Heart right ventricle (tissue), 16 donors: ENCODE measurements around the gene CDCA5. TPM values are rescaled to one million over a fixed set of nuclear protein-coding genes. Genes with fewer than 3 reads are reported as not detected.

Source experiments
- ATAC-seq, 8 donors: fragments of 200-7000 bp; cut with Tn5 transposase; one replicate each; pipeline ENCODE4 v1.9.1; 2020; ENCODE audit warnings: mild to moderate bottlenecking in 8 of 8, moderate library complexity in 8 of 8, moderate number of reproducible peaks in 1 of 8
- DNase-seq, 2 donors: peaks; one replicate each; pipeline ENCODE4 v3.0.0-alpha.2; 2020
- H3K27ac ChIP-seq, 10 donors: fragments of 200-600 bp; sonication (generic) in 2 of 10; one replicate each; pipeline versions ENCODE4 v1.5.0 to v1.8.0; 2020 to 2022; ENCODE audit warnings: mild to moderate bottlenecking in 3 of 10
- H3K27me3 ChIP-seq, 7 donors: fragments of 200-600 bp; one replicate each; pipeline ENCODE4 v1.8.0; 2021 to 2022; ENCODE audit warnings: mild to moderate bottlenecking in 2 of 7
- H3K36me3 ChIP-seq, 9 donors: fragments of 200-600 bp; sonication (generic) in 1 of 9; one replicate each; pipeline versions ENCODE4 v1.5.0 to v1.8.0; 2020 to 2022; ENCODE audit warnings: mild to moderate bottlenecking in 2 of 9
- H3K4me1 ChIP-seq, 9 donors: fragments of 200-600 bp; sonication (generic) in 1 of 9; one replicate each; pipeline versions ENCODE4 v1.5.0 to v1.8.0; 2020 to 2022; ENCODE audit warnings: mild to moderate bottlenecking in 4 of 9
- H3K4me3 ChIP-seq, 10 donors: fragments of 200-600 bp; sonication (generic) in 2 of 10; one replicate each; pipeline versions ENCODE4 v1.5.0 to v1.8.0; 2020 to 2022; ENCODE audit warnings: mild to moderate bottlenecking in 7 of 10, moderate library complexity in 2 of 10
- H3K9me3 ChIP-seq, 11 donors: fragments of 200-600 bp in 10 of 11; sonication (generic) in 2 of 11; one replicate each; pipeline versions ENCODE4 v1.5.0 to v1.8.0; 2013 to 2022; ENCODE audit warnings: mild to moderate bottlenecking in 2 of 11, control low read depth in 1 of 11, moderate library complexity in 1 of 11
- WGBS, 2 donors: extraction: QIAGEN DNeasy Blood & Tissue Kit; methylation state at CpG; one replicate each; pipeline ENCODE4 v1.1.7; 2013; ENCODE audit warnings: inconsistent platforms in 1 of 2; 5-methylcytosine and 5-hydroxymethylcytosine counted together
- intact Hi-C, 10 donors: fragments of 100-400 bp; cut with DNase I; formaldehyde crosslinking; loops; one replicate each; pipeline versions ENCODE4 v1.11.1 to v1.14.2; 2022
- polyA plus RNA-seq, 2 donors: library from polyadenylated mRNA; stranded (reverse); fragments of 200-250 nt; gene quantifications; one replicate each; pipeline ENCODE4 v1.2.3, GENCODE V29; 2013
- total RNA-seq, 10 donors: library from RNA; stranded (reverse); fragmentation: NEBNext Ultra II Directional in 3 of 10; extraction: Animal tissue kit (Norgen Biotek cat#: 25700) in 3 of 10; gene quantifications; one replicate each; pipeline versions ENCODE4 v1.2.1 to v1.2.4, GENCODE V29; 2021 to 2023
- TF ChIP-seq, protein P1 (sequence below), 9 donors: fragments of 200-600 bp; sonication (generic) in 2 of 9; IDR thresholded peaks; one replicate each; pipeline versions ENCODE4 v1.5.0 to v1.8.0; 2021 to 2022; ENCODE audit warnings: antibody characterized with exemption in 9 of 9, mild to moderate bottlenecking in 5 of 9, moderate library complexity in 1 of 9
- donor health status: Arrhythmogenic right ventricular cardiomyopathy.
- donor health status: ischemic (EF 13 %, LVEDD 7.1; RV severe dilation, severe dysfunction).
- donor health status: healthy with polysubstance abuse.
- donor health status: DM: no; HTN: yes; CAD: no.
- donor health status: DM: no; HTN: no; CAD: no.
- donor health status: ischemic (EF 25% LVEDD 6.9; RV normal size, moderate dysfunction).
- donor health status: ischemic (EF 25% LVEDD 5.7; RV mildly dilated, moderate dysfunction).
- donor health status: healthy.
- donor health status: DM: yes; HTN: yes; CAD: no.
- donor health status: Ischemic cardiomyopathy.
- donor health status: ischemic (EF 35%, LVEDD 5.7; RV mildly dilated, moderate dysfunction).
- donor health status: nonischemic (EF 11% LVEDD 7.7; RV severe dilation, severe dysfunction).
- donor health status: DM: yes; HTN: yes; CAD: no.
- donor health status: PGD.
- donor health status: ischemic (EF 29% LVEDD 5.4; RV normal size, mild dysfunction).
- donor health status: nonischemic (EF 23%, LVEDD 6.1; RV moderate dilation, normal function).

The CDCA5 gene
- total and polyA plus RNA-seq, 12 donors: 0.45 to 5.3 (median 0.90) TPM

DNA sequence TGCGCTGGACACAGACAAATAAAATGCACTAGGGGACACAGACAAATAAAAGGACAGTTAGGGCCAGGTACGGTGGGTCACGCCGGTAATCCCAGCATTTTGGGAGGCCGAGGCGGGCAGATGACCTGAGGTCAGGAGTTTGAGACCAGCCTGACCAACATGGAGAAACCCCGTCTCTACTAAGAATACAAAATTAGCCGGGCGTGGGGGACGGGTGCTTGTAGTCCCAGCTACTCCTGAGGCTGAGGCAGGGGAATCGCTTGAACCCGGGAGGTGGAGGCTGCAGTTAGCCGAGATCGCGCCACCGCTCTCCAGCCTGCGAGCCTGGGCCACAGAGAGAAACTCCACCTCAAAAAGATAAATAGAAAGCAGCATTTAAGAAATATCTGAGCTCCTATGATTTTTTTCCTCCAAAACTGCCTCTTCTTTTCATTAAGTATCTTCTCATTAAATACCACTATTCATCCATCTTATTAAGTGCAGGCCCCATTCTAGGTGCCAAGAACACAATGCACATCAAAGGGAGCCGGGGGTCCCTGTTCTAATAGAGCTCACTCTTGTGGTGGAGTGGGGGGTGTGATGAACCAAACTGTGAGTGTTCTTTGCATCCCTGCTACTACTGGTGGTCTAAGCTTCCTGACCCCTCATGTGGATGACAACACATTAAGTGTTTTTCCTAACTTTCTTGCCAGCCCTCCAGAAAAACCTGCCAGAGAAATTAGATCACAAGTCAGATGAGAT, 34.4 kb upstream of the CDCA5 start:
- Histone ChIP-seq H3K4me1 (peaks cover 12 to 72% (median 49%) of the 10 kb centered on the region in 9 donors), H3K27ac (peak overlapping the region in 7 of 10 donors; percentile 26 to 95 (median 46)), H3K27me3 (peaks cover 0 to 2% (median 0%) of the 10 kb centered on the region in 7 donors), H3K4me3 (peak overlapping the region in 4 of 10 donors; percentile 88 to 99 (median 96)), H3K9me3 (no peaks in the 10 kb centered on the region), H3K36me3 (peaks cover 0 to 52% (median 24%) of the 10 kb centered on the region in 9 donors)
- ATAC-seq: no peak
- TF ChIP-seq, protein P1, sequence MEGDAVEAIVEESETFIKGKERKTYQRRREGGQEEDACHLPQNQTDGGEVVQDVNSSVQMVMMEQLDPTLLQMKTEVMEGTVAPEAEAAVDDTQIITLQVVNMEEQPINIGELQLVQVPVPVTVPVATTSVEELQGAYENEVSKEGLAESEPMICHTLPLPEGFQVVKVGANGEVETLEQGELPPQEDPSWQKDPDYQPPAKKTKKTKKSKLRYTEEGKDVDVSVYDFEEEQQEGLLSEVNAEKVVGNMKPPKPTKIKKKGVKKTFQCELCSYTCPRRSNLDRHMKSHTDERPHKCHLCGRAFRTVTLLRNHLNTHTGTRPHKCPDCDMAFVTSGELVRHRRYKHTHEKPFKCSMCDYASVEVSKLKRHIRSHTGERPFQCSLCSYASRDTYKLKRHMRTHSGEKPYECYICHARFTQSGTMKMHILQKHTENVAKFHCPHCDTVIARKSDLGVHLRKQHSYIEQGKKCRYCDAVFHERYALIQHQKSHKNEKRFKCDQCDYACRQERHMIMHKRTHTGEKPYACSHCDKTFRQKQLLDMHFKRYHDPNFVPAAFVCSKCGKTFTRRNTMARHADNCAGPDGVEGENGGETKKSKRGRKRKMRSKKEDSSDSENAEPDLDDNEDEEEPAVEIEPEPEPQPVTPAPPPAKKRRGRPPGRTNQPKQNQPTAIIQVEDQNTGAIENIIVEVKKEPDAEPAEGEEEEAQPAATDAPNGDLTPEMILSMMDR (IDR thresholded peaks at IDR 0.05): peak in 5 of 9 donors; percentile 8 to 35 (median 27)
- intact Hi-C loops: loop anchor here in 5 of 10 donors (2.0 to 10.0 kb wide), 9 partner anchors 64 to 343 kb away; partner anchors contain the start of genes ARL2 (in 3 of the 5), CAPN1 (in 1 of the 5), PPP2R5B (in 1 of the 5) and SF1 (in 1 of the 5)
- 81 to 85% methylated on average over 18 of the region's 18 CpGs for WGBS, 2 donors
- DNase-seq: no peak

DNA sequence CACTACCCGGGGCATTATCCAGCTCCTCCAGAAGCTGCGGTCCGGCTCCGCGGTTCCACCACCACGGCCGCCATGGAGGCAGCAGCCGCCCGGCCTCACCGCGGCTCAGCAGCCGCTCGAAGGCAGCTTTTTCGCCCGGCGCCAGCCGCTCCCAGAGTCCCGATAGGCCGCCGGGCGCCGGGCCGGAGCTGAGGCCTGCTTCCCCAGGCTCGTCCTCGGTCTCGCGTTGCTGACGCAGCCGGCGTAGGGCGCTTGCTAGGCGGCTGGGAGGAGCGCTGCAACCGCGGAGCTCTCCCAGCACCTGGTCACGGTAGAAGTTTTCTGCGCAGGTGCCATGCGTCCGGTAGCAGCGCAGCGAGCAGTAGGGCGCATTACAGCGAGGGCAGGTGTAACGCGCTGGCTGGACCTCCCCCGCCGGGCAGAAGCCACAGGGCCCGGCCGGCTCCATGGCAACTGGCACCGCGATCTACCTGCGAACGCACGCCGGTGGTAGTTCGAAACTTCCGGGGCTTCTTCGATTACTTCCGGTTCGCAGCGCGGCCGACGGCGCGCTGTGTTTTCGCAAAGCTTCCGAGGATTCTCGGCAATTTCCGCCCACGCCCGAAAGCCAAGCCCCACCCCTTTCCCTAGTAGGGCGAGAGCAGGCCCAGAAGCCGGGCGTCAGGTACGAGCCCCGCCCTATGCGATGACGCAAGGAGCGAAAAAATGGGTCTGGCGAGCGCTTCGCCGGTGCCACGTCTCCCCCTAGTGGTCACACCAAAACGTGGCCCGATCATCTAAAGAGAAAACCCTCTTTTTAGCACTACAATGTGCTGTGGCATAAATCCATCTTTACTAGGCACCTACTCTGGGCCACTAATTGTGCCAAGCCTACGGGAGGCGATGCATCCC, 33.6 kb upstream of the CDCA5 start, which contains the start of gene ZNHIT2:
Gene ZNHIT2 (minus strand): TSS at position 496 of the 891 bp plus-strand sequence. CDS start 48 bp downstream, at position 448.
- intact Hi-C loops: loop anchor here in 5 of 10 donors (2.0 to 10.0 kb wide), 10 partner anchors 65 to 343 kb away; partner anchors contain the start of genes ARL2 (in 4 of the 5), CAPN1 (in 1 of the 5), PPP2R5B (in 1 of the 5) and SF1 (in 1 of the 5)
- Histone ChIP-seq H3K4me1 (peaks cover 17 to 72% (median 49%) of the 10 kb centered on the region in 9 donors), H3K4me3 (peak within 1 kb of the TSS; percentile 54 to 99 (median 91)), H3K9me3 (no peaks in the 10 kb centered on the region), H3K36me3 (peaks cover 0 to 52% (median 24%) of the 10 kb centered on the region in 9 donors), H3K27ac (peak within 1 kb of the TSS in 9 of 10 donors; percentile 66 to 95 (median 86)), H3K27me3 (peaks cover 0 to 10% (median 0%) of the 10 kb centered on the region in 7 donors)
- 0 to 1% methylated on average over 87 to 89 of the region's 89 CpGs for WGBS, 2 donors
- DNase-seq (peak; percentile 99 to 100), ATAC-seq (peak; percentile 85 to 93 (median 90))
- TF ChIP-seq, protein P1 (IDR thresholded peaks at IDR 0.05): peak; percentile 79 to 99 (median 95)

DNA sequence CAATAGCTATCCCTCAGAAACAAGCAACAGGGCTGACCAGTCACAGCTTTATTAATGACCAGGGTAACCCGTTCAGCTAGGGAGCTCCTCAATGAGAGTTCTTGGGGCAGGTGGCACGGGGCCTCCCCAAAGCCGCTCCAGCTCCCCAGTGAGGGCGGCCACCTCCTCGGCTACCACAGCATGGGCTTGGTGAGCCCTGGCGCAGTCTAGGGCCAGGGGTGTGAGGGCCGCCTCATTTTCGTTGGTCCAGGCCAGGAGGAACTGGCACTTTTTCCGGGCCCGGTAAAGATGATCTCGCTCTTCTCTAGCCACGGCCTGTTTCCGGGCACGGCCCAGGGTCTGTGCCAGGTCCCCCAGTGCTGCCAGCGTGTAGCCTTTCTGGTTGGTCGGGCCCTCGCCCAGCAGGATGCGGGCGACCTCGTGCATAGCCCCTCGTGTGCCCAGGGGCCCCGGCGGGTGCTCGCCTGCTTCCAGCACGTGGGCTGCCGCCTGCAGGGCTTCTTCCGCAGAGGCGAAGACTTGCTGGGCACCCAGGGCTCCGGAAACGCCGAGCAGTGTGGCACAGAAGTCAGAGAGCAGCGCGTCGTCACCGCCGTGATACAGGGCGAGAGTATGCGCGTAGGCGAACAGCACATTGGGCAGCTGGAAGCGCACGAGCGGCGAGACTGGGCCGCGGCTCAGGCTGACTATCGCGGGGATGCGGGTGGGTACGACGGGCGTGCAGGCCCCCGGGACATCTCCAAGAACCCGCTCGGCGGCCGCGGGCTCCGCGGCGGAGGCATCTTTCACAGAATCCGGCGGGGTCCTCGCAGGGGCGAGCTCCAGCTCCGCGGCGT, 32.7 kb upstream of the CDCA5 start:
- H3K9me3 ChIP-seq: no peaks in the 10 kb centered on the region
- 23 to 24% methylated on average over 62 to 68 of the region's 68 CpGs for WGBS, 2 donors
- TF ChIP-seq, protein P1 (IDR thresholded peaks at IDR 0.05): no peak
- intact Hi-C loops: loop anchor here in 4 of 10 donors (2.0 to 10.0 kb wide), 8 partner anchors 66 to 342 kb away; partner anchors contain the start of genes ARL2 (in 4 of the 4), CAPN1 (in 1 of the 4), PPP2R5B (in 1 of the 4) and SF1 (in 1 of the 4)
- H3K27me3 ChIP-seq: peaks cover 0 to 10% (median 0%) of the 10 kb centered on the region in 7 donors
- peaks cover 18 to 77% (median 56%) of the 10 kb centered on the region in 9 donors for H3K4me1 ChIP-seq
- peak overlapping the region in 9 of 10 donors; percentile 66 to 95 (median 86) for H3K27ac ChIP-seq
- ATAC-seq (peak in 1 of 8 donors; percentile 6), DNase-seq (no peak)
- peak overlapping the region; percentile 54 to 99 (median 91) for H3K4me3 ChIP-seq
- H3K36me3 ChIP-seq: peaks cover 0 to 52% (median 24%) of the 10 kb centered on the region in 9 donors
